Natural killer cell (primary cell): ENCODE data around the gene GLIS1. TPM values are rescaled to one million over a fixed set of nuclear protein-coding genes. Genes with fewer than 3 reads are reported as not detected.

Source experiments
- ATAC-seq, 3 donors: fragments of 150-1000 bp in 2 of 3; fragments of 200-7000 bp in 1 of 3; cut with Tn5 transposase; 1 replicate in 1 of 3; 2 replicates in 2 of 3; pipeline ENCODE4 v1.10.0; 2021; ENCODE audit warnings: mild to moderate bottlenecking in 2 of 3, moderate library complexity in 2 of 3
- DNase-seq, 2 donors: peaks; one replicate each; pipeline versions ENCODE4 v3.0.0 to v3.0.0-alpha.2; 2013 to 2021; ENCODE audit warnings: mixed read lengths in 1 of 2
- H3K27ac ChIP-seq: one replicate; pipeline ENCODE4 v1.5.1; 2013; ENCODE audit warnings: mild to moderate bottlenecking, low read length
- H3K27me3 ChIP-seq: one replicate; pipeline ENCODE4 v1.6.1; 2013; ENCODE audit warnings: low read length; ENCODE audit not compliant: control insufficient read depth, insufficient read depth
- H3K36me3 ChIP-seq: one replicate; pipeline ENCODE4 v1.6.1; 2013; ENCODE audit warnings: low read length; ENCODE audit not compliant: control insufficient read depth, insufficient read depth
- H3K4me1 ChIP-seq: one replicate; pipeline ENCODE4 v1.6.1; 2013; ENCODE audit warnings: low read length; ENCODE audit not compliant: control insufficient read depth, insufficient read depth
- H3K4me3 ChIP-seq: one replicate; pipeline ENCODE4 v1.5.1; 2013; ENCODE audit warnings: low read length
- H3K9me3 ChIP-seq: one replicate; pipeline ENCODE4 v1.6.1; 2013; ENCODE audit warnings: low read length; ENCODE audit not compliant: control insufficient read depth, insufficient read depth
- H3K27ac Mint-ChIP-seq, 2 donors: one replicate each; pipeline ENCODE4 v1.8.0; 2022; ENCODE audit warnings: mild to moderate bottlenecking in 2 of 2, mixed read lengths in 2 of 2, moderate library complexity in 1 of 2
- H3K27me3 Mint-ChIP-seq, 2 donors: one replicate each; pipeline ENCODE4 v1.8.0; 2022; ENCODE audit warnings: low read depth in 2 of 2, mixed read lengths in 2 of 2
- H3K36me3 Mint-ChIP-seq: one replicate; pipeline ENCODE4 v1.8.0; 2022; ENCODE audit warnings: mixed read lengths
- H3K4me1 Mint-ChIP-seq, 2 donors: one replicate each; pipeline ENCODE4 v1.8.0; 2022; ENCODE audit warnings: mixed read lengths in 2 of 2
- H3K4me3 Mint-ChIP-seq: one replicate; pipeline ENCODE4 v1.8.0; 2022; ENCODE audit warnings: mild to moderate bottlenecking, moderate library complexity, mixed read lengths
- H3K9me3 Mint-ChIP-seq, 2 donors: one replicate each; pipeline ENCODE4 v1.8.0; 2022; ENCODE audit warnings: mixed read lengths in 2 of 2
- CTCF ChIP-seq: fragments of 200-600 bp; IDR thresholded peaks from one replicate; pipeline ENCODE4 v1.8.0; 2022; ENCODE audit warnings: antibody characterized with exemption
- WGBS: methylation state at CpG from one replicate; pipeline ENCODE4 v1.1.7; 2013; ENCODE audit warnings: missing lambda C conversion rate; ENCODE audit not compliant: insufficient coverage; 5-methylcytosine and 5-hydroxymethylcytosine counted together
- intact Hi-C: fragments of 100-400 bp; cut with micrococcal nuclease; formaldehyde crosslinking; loops from one replicate; pipeline ENCODE4 v1.14.2; 2022
- total RNA-seq, 4 donors: library from RNA; stranded (reverse); fragments of 120-200 nt in 1 of 4; gene quantifications; one replicate each; pipeline versions ENCODE4 v1.2.3 to v1.2.4, GENCODE V29; 2013 to 2022

The GLIS1 gene
- total RNA-seq, 3 donors from 2014 or later (not counting 1 experiment from before 2014, with no cell fraction given): not detected

DNA sequence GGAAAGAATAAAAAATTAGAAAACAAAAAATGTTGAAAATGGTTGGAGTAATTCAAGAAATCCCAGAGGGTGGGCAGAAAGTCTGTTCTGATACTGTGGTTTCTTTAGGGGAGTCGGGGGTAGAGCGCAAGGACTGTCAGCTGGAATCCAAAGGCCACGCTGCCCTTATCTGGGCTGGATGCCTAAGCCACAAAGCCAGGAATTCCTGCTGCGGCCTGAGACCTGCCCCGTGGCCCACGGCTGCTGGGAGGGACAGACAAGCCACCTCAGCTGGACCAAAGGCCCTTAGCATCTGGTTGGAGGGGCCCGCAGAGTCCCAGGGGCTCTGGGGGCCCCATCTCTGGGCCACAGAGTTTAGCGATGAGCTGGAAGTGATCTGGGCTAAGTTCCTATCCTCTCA is 219.5 kb downstream of the GLIS1 start:
- H3K27ac ChIP-seq: no peak overlapping the region
- intact Hi-C loops: no loop called here
- Mint-ChIP-seq H3K27ac (no peak overlapping the region), H3K4me1 (no peaks in the 10 kb centered on the region), H3K9me3 (no peaks in the 10 kb centered on the region), H3K27me3 (peaks cover 6 to 9% of the 10 kb centered on the region in 2 donors), H3K36me3 (no peaks in the 10 kb centered on the region), H3K4me3 (no peak overlapping the region)
- ATAC-seq (no peak), DNase-seq (no peak)
- 60% methylated on average over 8 of the region's 8 CpGs for WGBS
- TF ChIP-seq CTCF: no peak
- H3K9me3 ChIP-seq: no peaks in the 10 kb centered on the region
- no peak overlapping the region for H3K4me3 ChIP-seq
- H3K27me3 ChIP-seq: no peaks in the 10 kb centered on the region
- H3K36me3 ChIP-seq: no peaks in the 10 kb centered on the region
- no peaks in the 10 kb centered on the region for H3K4me1 ChIP-seq

GRCh38 chr1:53518775-53519174 is 220.2 kb downstream of the GLIS1 start:
- H3K4me1 ChIP-seq: no peaks in the 10 kb centered on the region
- Mint-ChIP-seq H3K9me3 (no peaks in the 10 kb centered on the region), H3K36me3 (no peaks in the 10 kb centered on the region), H3K4me1 (no peaks in the 10 kb centered on the region), H3K27me3 (peaks cover 0 to 5% of the 10 kb centered on the region in 2 donors), H3K27ac (no peak overlapping the region), H3K4me3 (no peak overlapping the region)
- intact Hi-C loops: no loop called here
- H3K9me3 ChIP-seq: no peaks in the 10 kb centered on the region
- H3K27ac ChIP-seq: no peak overlapping the region
- ATAC-seq: no peak
- DNase-seq: no peak
- H3K36me3 ChIP-seq: no peaks in the 10 kb centered on the region
- TF ChIP-seq CTCF: no peak
- no peaks in the 10 kb centered on the region for H3K27me3 ChIP-seq
- 83% methylated on average over 6 of the region's 6 CpGs for whole genome bisulfite sequencing
- no peak overlapping the region for H3K4me3 ChIP-seq

- no peak for TF ChIP-seq CTCF
- no peaks in the 10 kb centered on the region for H3K9me3 Mint-ChIP-seq
- no peak for DNase-seq
- H3K4me3 Mint-ChIP-seq: no peak overlapping the region
- Histone ChIP-seq H3K4me1 (no peaks in the 10 kb centered on the region), H3K9me3 (no peaks in the 10 kb centered on the region), H3K27me3 (no peaks in the 10 kb centered on the region), H3K4me3 (no peak overlapping the region), H3K27ac (no peak overlapping the region), H3K36me3 (no peaks in the 10 kb centered on the region)
- H3K27ac Mint-ChIP-seq: no peak overlapping the region
- no peak for ATAC-seq
- peaks cover 0 to 8% of the 10 kb centered on the region in 2 donors for H3K27me3 Mint-ChIP-seq
- WGBS: 91% methylated on average over 19 of the region's 19 CpGs
- H3K36me3 Mint-ChIP-seq: no peaks in the 10 kb centered on the region
- H3K4me1 Mint-ChIP-seq: no peaks in the 10 kb centered on the region
- intact Hi-C loops: no loop called here
Measured at GRCh38 chr1:53517821-53518352, 221.1 kb downstream of the GLIS1 start.

DNA sequence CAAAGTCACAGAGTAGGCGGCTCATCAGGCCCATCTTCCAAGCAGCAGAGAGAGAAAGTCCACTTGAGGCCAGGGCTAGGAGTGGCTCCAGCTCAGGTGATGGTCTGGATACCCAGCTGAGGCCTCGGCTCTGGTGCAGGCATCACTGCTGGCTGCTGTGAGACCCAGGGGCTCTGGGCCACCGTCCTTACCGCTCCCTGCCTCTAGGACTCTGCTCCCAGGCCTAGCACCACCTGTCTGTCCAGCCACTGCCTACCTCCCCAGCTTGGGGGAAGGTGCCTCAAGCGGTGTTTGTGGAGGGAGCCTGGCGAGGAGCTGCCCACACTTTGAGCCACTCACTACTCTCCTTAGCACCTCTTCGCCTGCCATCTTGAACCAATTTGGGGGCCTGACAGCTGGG is 221.9 kb downstream of the GLIS1 start:
- no peak for ATAC-seq
- Mint-ChIP-seq H3K36me3 (no peaks in the 10 kb centered on the region), H3K27ac (no peak overlapping the region)

More for the DNA sequence above, 221.9 kb downstream of the GLIS1 start:
- Mint-ChIP-seq H3K4me1 (no peaks in the 10 kb centered on the region), H3K27me3 (peaks cover 0 to 8% of the 10 kb centered on the region in 2 donors), H3K4me3 (no peak overlapping the region), H3K9me3 (no peaks in the 10 kb centered on the region)
- H3K4me1 ChIP-seq: no peaks in the 10 kb centered on the region
- H3K27me3 ChIP-seq: no peaks in the 10 kb centered on the region
- H3K36me3 ChIP-seq: no peaks in the 10 kb centered on the region
- 91% methylated on average over 7 of the region's 7 CpGs for WGBS
- H3K9me3 ChIP-seq: no peaks in the 10 kb centered on the region
- TF ChIP-seq CTCF: no peak
- DNase-seq: no peak
- intact Hi-C loops: no loop called here
- no peak overlapping the region for H3K27ac ChIP-seq
- no peak overlapping the region for H3K4me3 ChIP-seq
